ENCODE measurements around the gene KLHDC1.
A peak's percentile ranks its signal among the peaks of the same experiment; 100 is the strongest.
"Not testable (repeated sequence)": the region's sequence is repeated elsewhere in the genome, so short reads cannot be mapped to it uniquely, and the experiment has no call there.

Gene KLHDC1

GRCh38 chr14:49732896-49733295 lies 40.0 kb downstream of the KLHDC1 start:
- no peak for DNase-seq

GRCh38 chr14:49733836-49734235 lies 40.9 kb downstream of the KLHDC1 start:
- no peak for DNase-seq

DNA sequence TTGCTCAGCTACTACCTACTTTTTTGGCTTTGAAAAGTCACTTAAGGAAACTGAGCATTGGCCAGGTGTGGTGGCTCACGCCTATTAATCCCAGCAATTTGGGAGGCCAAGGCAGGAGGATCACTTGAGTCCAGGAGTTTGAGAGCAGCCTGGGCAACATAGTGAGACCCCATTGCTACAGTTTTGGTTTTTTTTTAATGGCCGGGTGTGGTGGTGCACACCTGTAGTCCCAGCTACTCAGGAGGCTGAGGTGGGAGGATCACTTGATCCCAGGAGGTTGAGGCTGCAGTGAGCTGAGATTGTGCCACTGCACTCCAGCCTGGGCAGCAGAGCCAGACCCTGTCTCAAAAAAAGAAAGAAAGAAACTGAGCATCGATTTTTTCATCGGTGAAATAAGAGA lies 42.7 kb downstream of the KLHDC1 start:
- not testable (repeated sequence) for DNase-seq

DNA sequence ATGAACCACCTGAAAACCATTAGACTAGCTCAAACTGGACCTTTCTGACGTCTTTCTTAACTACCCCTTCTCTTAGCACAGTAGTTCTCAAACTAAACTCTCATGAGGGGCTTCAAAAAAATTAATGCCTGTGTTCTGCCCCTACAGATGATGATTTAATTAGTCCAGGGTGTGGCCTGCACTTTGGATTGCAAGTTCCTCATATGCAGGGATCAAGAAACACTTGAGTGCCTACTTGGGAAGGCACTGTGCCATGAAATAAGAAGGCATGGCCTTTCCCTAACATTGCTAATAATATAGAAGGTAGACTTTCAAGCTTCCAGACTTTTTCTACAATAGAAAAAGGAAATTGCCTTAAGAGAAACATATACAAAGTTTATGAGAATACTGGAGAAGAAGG lies 52.3 kb downstream of the KLHDC1 start:
- DNase-seq: no peak

DNA sequence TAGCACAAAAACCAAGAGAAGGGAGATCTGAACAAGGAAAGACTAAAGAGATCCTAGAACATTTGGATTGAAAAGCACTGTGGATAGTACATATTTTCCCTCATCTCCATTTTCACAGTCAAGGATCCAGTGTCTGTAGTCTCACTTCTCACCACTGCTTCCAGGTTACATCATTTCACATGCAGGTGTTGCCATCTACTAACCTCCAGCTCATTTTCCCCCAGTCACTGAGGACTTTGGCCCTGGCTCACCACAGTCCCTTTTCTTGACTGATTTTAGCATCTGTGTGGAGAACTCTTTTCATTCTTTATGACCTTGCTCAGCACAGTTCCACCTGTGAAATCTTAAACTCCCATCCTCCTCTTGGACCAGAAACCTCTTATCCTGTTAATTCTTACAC lies 53.6 kb downstream of the KLHDC1 start:
- DNase-seq: not testable (repeated sequence)

- DNase-seq: no peak
These were observed 61.7 kb downstream of the KLHDC1 start for GRCh38 chr14:49754570-49755097.

- DNase-seq: no peak
These were observed 62.5 kb downstream of the KLHDC1 start for GRCh38 chr14:49755378-49755777.

- no peak for DNase-seq
These were observed 69.1 kb downstream of the KLHDC1 start for GRCh38 chr14:49761839-49762551.

GRCh38 chr14:49766839-49767238 lies 73.9 kb downstream of the KLHDC1 start:
- DNase-seq: no peak

DNA sequence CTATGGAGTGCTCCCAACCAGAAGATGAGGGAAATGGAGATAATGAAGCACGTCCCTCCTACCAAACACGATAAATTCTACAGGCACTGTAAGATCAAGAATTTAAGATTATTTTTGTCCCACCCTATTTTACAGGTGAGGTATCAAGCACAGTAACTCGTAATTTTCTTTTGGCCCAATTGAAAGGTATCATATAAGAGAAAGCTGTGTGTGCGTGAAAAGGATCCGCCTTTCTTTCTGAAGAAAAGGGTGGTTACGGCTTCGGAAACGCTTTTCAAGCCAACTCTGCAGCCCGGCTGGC lies 74.3 kb downstream of the KLHDC1 start:
- DNase-seq: no peak

- DNase-seq: peak; percentile 62
These were observed 74.8 kb downstream of the KLHDC1 start, which contains the start of gene KLHDC2 for GRCh38 chr14:49767571-49768300. Gene KLHDC2, plus strand, starts transcription at chr14:49768153. Its CDS starts 316 bp downstream, at chr14:49768469.

- DNase-seq: peak; percentile 5
These were observed 75.6 kb downstream of the KLHDC1 start for GRCh38 chr14:49768301-49769121.

DNA sequence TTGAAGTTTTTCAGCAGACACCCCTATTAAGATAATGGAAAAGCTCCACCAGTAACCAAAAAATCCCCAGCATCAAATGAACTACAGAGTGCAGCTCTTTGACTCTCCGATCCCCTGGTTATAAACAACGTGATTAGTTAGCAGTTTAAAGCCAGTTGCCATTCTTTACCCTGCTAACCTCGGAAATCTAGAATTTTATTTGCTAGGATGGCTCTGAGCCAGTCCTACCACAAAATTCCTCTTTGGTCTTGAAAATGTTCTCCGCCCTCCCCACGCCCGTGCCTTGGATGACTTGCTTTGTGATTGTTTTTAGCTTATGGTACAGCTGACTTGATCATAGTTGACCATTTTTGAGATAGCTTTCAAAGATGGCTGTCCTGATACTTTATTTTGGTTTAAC lies 76.3 kb downstream of the KLHDC1 start:
- DNase-seq: no peak

GRCh38 chr14:49769581-49770211 lies 76.8 kb downstream of the KLHDC1 start:
- DNase-seq: no peak

- DNase-seq: no peak
These were observed 77.4 kb downstream of the KLHDC1 start for GRCh38 chr14:49770212-49770817.

DNA sequence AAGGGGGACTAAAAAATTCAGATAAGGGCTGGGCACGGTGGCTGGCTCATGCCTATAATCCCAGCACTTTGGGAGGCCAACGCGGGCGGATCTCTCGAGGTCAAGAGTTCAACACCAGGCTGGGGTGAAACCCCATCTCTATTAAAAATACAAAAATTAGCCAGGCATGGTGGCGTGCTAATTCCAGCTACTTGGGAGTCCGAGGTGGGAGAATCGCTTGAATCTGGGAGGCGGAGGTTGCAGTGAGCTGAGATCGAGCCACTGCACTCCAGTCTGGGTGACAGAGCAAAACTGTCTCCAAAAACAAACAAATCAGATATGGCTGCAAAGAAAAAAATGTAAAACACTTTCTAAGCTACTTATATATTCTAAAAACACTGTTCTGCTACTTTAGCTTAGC lies 78.8 kb downstream of the KLHDC1 start:
- DNase-seq: not testable (repeated sequence)

DNA sequence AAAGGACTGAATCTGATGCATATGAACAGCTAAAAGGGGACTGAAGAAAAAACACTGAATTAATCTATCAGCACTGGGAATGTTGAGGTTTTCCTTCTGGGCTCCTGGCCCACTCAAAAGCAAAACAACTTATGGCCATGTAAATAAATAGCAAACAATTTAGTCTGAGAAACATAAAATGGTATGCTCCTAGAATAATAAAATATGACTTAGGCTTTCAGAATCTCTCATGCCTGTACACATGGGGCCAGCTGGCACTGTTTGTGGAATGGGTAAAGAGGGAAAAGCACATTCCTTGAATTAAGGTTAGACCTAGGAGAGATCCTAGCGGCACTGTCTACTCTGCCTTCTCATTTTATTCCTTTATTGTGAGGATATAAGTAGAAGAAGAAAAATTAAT lies 81.2 kb downstream of the KLHDC1 start:
- no peak for DNase-seq

- no peak for DNase-seq
These were observed 85.5 kb downstream of the KLHDC1 start for GRCh38 chr14:49778421-49778820.

DNA sequence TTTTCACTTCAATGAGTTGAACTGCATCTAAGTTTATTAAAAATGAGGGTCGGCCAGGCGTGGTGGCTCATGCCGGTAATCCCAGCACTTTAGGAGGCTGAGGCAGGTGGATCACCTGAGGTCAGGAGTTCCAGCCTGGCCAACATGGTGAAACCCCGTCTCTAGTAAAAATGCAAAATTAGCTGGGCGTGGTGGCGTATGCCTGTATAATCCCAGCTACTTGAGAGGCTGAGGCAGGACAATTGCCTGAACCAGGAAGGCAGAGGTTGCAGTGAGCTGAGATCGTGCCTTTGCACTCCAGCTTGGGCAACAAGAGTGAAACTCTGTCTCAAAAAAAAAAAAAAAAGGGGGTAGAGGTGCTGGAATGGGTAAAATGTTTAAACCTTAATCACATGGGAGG lies 88.1 kb downstream of the KLHDC1 start:
- DNase-seq: not testable (repeated sequence)

DNA sequence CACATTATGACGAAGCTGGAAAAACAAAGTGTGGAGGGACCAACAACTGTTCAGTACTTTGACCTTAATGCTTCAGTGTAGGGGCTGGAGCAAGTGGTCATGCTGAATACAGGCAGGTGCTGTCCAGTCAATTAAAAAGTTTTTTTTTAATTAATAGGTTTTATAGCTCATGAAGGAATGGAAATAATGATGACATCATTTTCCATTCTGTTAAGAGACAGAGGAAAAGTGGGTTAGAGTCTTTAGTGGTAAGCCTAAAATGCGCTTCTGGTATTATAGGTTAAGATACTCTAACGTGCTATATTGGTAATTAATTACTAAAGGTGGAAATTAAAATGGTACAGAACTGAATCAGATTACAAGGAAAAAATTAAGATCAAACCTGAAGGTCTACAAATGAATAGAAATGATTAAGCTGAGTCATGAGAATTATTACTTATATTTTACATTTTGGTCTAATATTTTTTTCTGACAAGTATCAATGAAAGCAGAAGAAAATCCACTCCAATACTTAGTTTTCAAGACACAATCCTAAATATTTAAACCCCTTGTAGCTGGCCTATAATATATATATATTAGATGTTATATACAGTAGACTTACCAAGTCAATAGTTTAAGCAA lies 90.6 kb downstream of the KLHDC1 start:
- no peak for DNase-seq

- no peak for DNase-seq
These were observed 93.4 kb downstream of the KLHDC1 start for GRCh38 chr14:49786315-49786714.

DNA sequence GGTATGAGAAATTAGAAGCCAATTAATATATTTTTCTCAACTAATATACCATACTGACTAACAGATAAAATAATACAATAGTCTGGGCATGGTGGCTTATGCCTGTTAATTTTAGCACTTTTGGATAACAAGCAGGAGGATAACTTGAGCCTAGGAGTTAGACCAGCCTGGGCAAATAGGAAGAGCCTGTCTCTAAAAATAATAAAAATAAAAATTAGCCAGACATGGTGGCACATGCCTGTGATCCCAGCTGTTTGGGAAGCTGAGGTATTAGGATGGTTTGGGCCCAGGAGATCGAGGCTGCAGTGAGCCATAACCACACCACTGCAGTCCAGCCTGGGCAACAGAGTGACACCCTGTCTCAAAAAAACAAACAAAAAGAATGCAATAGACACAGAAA lies 99.7 kb downstream of the KLHDC1 start:
- no peak for DNase-seq
